Mesendoderm (in vitro differentiated cells): ENCODE results near the gene GSTA2.
"Not testable (repeated sequence)": the region's sequence is repeated elsewhere in the genome, so short reads cannot be mapped to it uniquely, and the experiment has no call there.

Source experiments
- DNase-seq: peaks from one replicate; pipeline ENCODE4 v3.0.0; 2013
- H2AK5ac ChIP-seq: 2 replicates; pipeline ENCODE4 v1.6.1; 2013; ENCODE audit warnings: low read length, inconsistent platforms
- H2BK120ac ChIP-seq: 2 replicates; pipeline ENCODE4 v1.6.1; 2013; ENCODE audit warnings: low read depth, mild to moderate bottlenecking, low read length, moderate library complexity, mixed read lengths
- H2BK15ac ChIP-seq: replicated peaks from 2 replicates; pipeline ENCODE4 v1.6.1; 2013; ENCODE audit warnings: low read depth, mild to moderate bottlenecking, moderate library complexity
- H2BK5ac ChIP-seq: 2 replicates; pipeline ENCODE4 v1.6.1; 2013; ENCODE audit warnings: low read length, inconsistent platforms
- H3K18ac ChIP-seq: 2 replicates; pipeline ENCODE4 v1.6.1; 2013; ENCODE audit warnings: mild to moderate bottlenecking, low read length, mixed read lengths
- H3K23ac ChIP-seq: one replicate; pipeline ENCODE4 v1.6.1; 2013; ENCODE audit warnings: low read length
- H3K27ac ChIP-seq: 2 replicates; pipeline ENCODE4 v1.5.1; 2013; ENCODE audit warnings: low read depth, mild to moderate bottlenecking, inconsistent platforms, low read length, moderate library complexity
- H3K27me3 ChIP-seq: 2 replicates; pipeline ENCODE4 v1.6.1; 2013; ENCODE audit warnings: low read length, control low read depth, mild to moderate bottlenecking, inconsistent platforms; ENCODE audit not compliant: insufficient read depth, poor library complexity
- H3K36me3 ChIP-seq: 2 replicates; pipeline ENCODE4 v1.6.1; 2013; ENCODE audit warnings: low read length, inconsistent platforms; ENCODE audit not compliant: control insufficient read depth, insufficient read depth
- H3K4ac ChIP-seq: one replicate; pipeline ENCODE4 v1.6.1; 2013; ENCODE audit warnings: low read depth, mild to moderate bottlenecking, low read length, moderate library complexity
- H3K4me1 ChIP-seq: 2 replicates; pipeline ENCODE4 v1.6.1; 2013; ENCODE audit warnings: low read depth, low read length, inconsistent platforms; ENCODE audit not compliant: control insufficient read depth
- H3K4me2 ChIP-seq: 2 replicates; pipeline ENCODE4 v1.6.1; 2013; ENCODE audit warnings: low read length
- H3K4me3 ChIP-seq: 2 replicates; pipeline ENCODE4 v1.5.1; 2013; ENCODE audit warnings: mild to moderate bottlenecking, low read length
- H3K56ac ChIP-seq: one replicate; pipeline ENCODE4 v1.6.1; 2013; ENCODE audit warnings: low read length
- H3K79me1 ChIP-seq: 2 replicates; pipeline ENCODE4 v1.6.1; 2013; ENCODE audit warnings: low read length, inconsistent platforms
- H3K79me2 ChIP-seq: 2 replicates; pipeline ENCODE4 v1.6.1; 2013; ENCODE audit warnings: mild to moderate bottlenecking, low read length; ENCODE audit not compliant: control insufficient read depth, insufficient read depth
- H3K9ac ChIP-seq: 2 replicates; pipeline ENCODE4 v1.6.1; 2013; ENCODE audit warnings: low read length, inconsistent platforms
- H4K5ac ChIP-seq: one replicate; pipeline ENCODE4 v1.6.1; 2013; ENCODE audit warnings: low read length
- H4K8ac ChIP-seq: one replicate; pipeline ENCODE4 v1.6.1; 2013; ENCODE audit warnings: low read depth, mild to moderate bottlenecking, control low read depth, low read length, moderate library complexity
- WGBS: extraction: QIAGEN DNeasy Blood & Tissue Kit; methylation state at CpG from one replicate; pipeline ENCODE4 v1.1.7; 2013; ENCODE audit warnings: low lambda C conversion rate, missing lambda C conversion rate; ENCODE audit not compliant: insufficient coverage; ENCODE audit errors: extremely low coverage; 5-methylcytosine and 5-hydroxymethylcytosine counted together

The GSTA2 gene

GRCh38 chr6:52747301-52747700, 16.0 kb downstream of the GSTA2 start:
- H3K4me2 ChIP-seq, H3K27ac ChIP-seq, H3K56ac ChIP-seq, H4K5ac ChIP-seq, H3K79me1 ChIP-seq, H2BK120ac ChIP-seq, H3K4ac ChIP-seq, H2BK5ac ChIP-seq, H3K23ac ChIP-seq, H3K4me1 ChIP-seq, H3K4me3 ChIP-seq, H3K79me2 ChIP-seq, H3K18ac ChIP-seq, H3K27me3 ChIP-seq, H3K9ac ChIP-seq, H4K8ac ChIP-seq, H3K36me3 ChIP-seq, H2BK15ac ChIP-seq, H2AK5ac ChIP-seq: not testable (repeated sequence)
- no CpG with 5 or more reads among the region's 3 CpGs for WGBS
- DNase-seq, result peak; percentile 79

GRCh38 chr6:52746213-52746612, 17.1 kb downstream of the GSTA2 start:
- Histone ChIP-seq H2BK5ac (no peak overlapping the region), H3K56ac (no peak overlapping the region), H2BK120ac (no peak overlapping the region), H3K23ac (no peak overlapping the region), H3K4me2 (no peak overlapping the region), H4K8ac (no peak overlapping the region), H3K9ac (no peak overlapping the region), H3K79me2 (no peaks in the 10 kb centered on the region), H3K18ac (no peak overlapping the region), H2BK15ac (no peak overlapping the region), H3K4ac (no peak overlapping the region), H3K79me1 (no peaks in the 10 kb centered on the region), H3K27me3 (no peaks in the 10 kb centered on the region), H3K27ac (no peak overlapping the region), H4K5ac (no peak overlapping the region), H2AK5ac (no peak overlapping the region), H3K4me1 (no peaks in the 10 kb centered on the region), H3K4me3 (no peak overlapping the region), H3K36me3 (no peaks in the 10 kb centered on the region)
- WGBS, result no CpG with 5 or more reads among the region's 4 CpGs
- no peak for DNase-seq

GRCh38 chr6:52745764-52746201, 17.5 kb downstream of the GSTA2 start:
- Histone ChIP-seq H2BK15ac (no peak overlapping the region), H3K4me2 (no peak overlapping the region), H2BK120ac (no peak overlapping the region), H2AK5ac (no peak overlapping the region), H3K4ac (no peak overlapping the region), H3K79me2 (no peaks in the 10 kb centered on the region), H3K4me3 (no peak overlapping the region), H3K18ac (no peak overlapping the region), H3K27ac (no peak overlapping the region), H3K9ac (no peak overlapping the region), H3K79me1 (no peaks in the 10 kb centered on the region), H3K36me3 (no peaks in the 10 kb centered on the region), H3K4me1 (no peaks in the 10 kb centered on the region), H3K27me3 (no peaks in the 10 kb centered on the region), H4K8ac (no peak overlapping the region), H4K5ac (no peak overlapping the region), H3K56ac (no peak overlapping the region), H3K23ac (no peak overlapping the region), H2BK5ac (no peak overlapping the region)
- no peak for DNase-seq
- no CpG with 5 or more reads among the region's 1 CpG for WGBS

GRCh38 chr6:52741872-52742271, 21.4 kb downstream of the GSTA2 start:
- Histone ChIP-seq H3K79me2 (no peaks in the 10 kb centered on the region), H2BK15ac (no peak overlapping the region), H2BK120ac (no peak overlapping the region), H3K4me1 (no peaks in the 10 kb centered on the region), H4K5ac (no peak overlapping the region), H3K4ac (no peak overlapping the region), H4K8ac (no peak overlapping the region), H3K27me3 (no peaks in the 10 kb centered on the region), H3K56ac (no peak overlapping the region), H3K9ac (no peak overlapping the region), H3K27ac (no peak overlapping the region), H2BK5ac (no peak overlapping the region), H3K36me3 (no peaks in the 10 kb centered on the region), H3K79me1 (no peaks in the 10 kb centered on the region), H3K23ac (no peak overlapping the region), H2AK5ac (no peak overlapping the region), H3K4me3 (no peak overlapping the region), H3K4me2 (no peak overlapping the region), H3K18ac (no peak overlapping the region)
- no peak for DNase-seq
- no CpG with 5 or more reads among the region's 1 CpG for WGBS

- Histone ChIP-seq H3K4me1 (no peaks in the 10 kb centered on the region), H3K18ac (no peak overlapping the region), H2BK15ac (no peak overlapping the region), H2BK5ac (no peak overlapping the region), H3K27ac (no peak overlapping the region), H3K4ac (no peak overlapping the region), H2BK120ac (no peak overlapping the region), H3K23ac (no peak overlapping the region), H3K79me2 (no peaks in the 10 kb centered on the region), H3K27me3 (no peaks in the 10 kb centered on the region), H4K8ac (no peak overlapping the region), H3K4me2 (no peak overlapping the region), H2AK5ac (no peak overlapping the region), H3K9ac (no peak overlapping the region), H4K5ac (no peak overlapping the region), H3K56ac (no peak overlapping the region), H3K79me1 (no peaks in the 10 kb centered on the region), H3K4me3 (no peak overlapping the region), H3K36me3 (no peaks in the 10 kb centered on the region)
- no CpG with 5 or more reads among the region's 3 CpGs for WGBS
- DNase-seq, result no peak
Observed at GRCh38 chr6:52739627-52740026, 23.6 kb downstream of the GSTA2 start.

GRCh38 chr6:52739134-52739533, 24.1 kb downstream of the GSTA2 start:
- Histone ChIP-seq H3K23ac (no peak overlapping the region), H3K79me1 (no peaks in the 10 kb centered on the region), H2BK5ac (no peak overlapping the region), H3K79me2 (no peaks in the 10 kb centered on the region), H3K36me3 (no peaks in the 10 kb centered on the region), H3K4me1 (no peaks in the 10 kb centered on the region), H3K27ac (no peak overlapping the region), H2BK120ac (no peak overlapping the region), H3K27me3 (no peaks in the 10 kb centered on the region), H3K4ac (no peak overlapping the region), H4K5ac (no peak overlapping the region), H2BK15ac (no peak overlapping the region), H3K18ac (no peak overlapping the region), H3K9ac (no peak overlapping the region), H3K4me3 (no peak overlapping the region), H4K8ac (no peak overlapping the region), H3K56ac (no peak overlapping the region), H2AK5ac (no peak overlapping the region), H3K4me2 (no peak overlapping the region)
- no CpG with 5 or more reads among the region's 2 CpGs for WGBS
- no peak for DNase-seq
